Hematopoietic multipotent progenitor cell treated with erythropoietin and hydrocortisone succinate and interleukin-3 and kit ligand, for 17 days (in vitro differentiated cells): ENCODE measurements around the gene SLC22A23.

Source experiments
- DNase-seq: peaks from one replicate; pipeline ENCODE4 v3.0.0-alpha.2; 2015; ENCODE audit warnings: low spot score

The SLC22A23 gene

GRCh38 chr6:3456898-3457709, at the start of gene SLC22A23:
SLC22A23 (minus strand) TSS chr6:3457050; CDS start chr6:3456559, 491 bp downstream.
- peak; percentile 86 for DNase-seq

- no peak for DNase-seq
These were observed 49.4 kb upstream of the SLC22A23 start for GRCh38 chr6:3506200-3506599.

GRCh38 chr6:3504938-3505805, 48.3 kb upstream of the SLC22A23 start:
- DNase-seq = no peak

GRCh38 chr6:3504354-3504753, 47.5 kb upstream of the SLC22A23 start:
- DNase-seq = no peak

- no peak for DNase-seq
These were observed 45.1 kb upstream of the SLC22A23 start for GRCh38 chr6:3501826-3502500.

- no peak for DNase-seq
These were observed 43.6 kb upstream of the SLC22A23 start for GRCh38 chr6:3500262-3501014.

- DNase-seq = no peak
These were observed 42.8 kb upstream of the SLC22A23 start for GRCh38 chr6:3499603-3500002.

GRCh38 chr6:3496395-3496794, 39.5 kb upstream of the SLC22A23 start:
- no peak for DNase-seq

GRCh38 chr6:3494391-3495100, 37.7 kb upstream of the SLC22A23 start:
- DNase-seq = no peak

GRCh38 chr6:3490625-3490980, 33.8 kb upstream of the SLC22A23 start:
- no peak for DNase-seq

GRCh38 chr6:3489961-3490624, 33.2 kb upstream of the SLC22A23 start:
- no peak for DNase-seq

GRCh38 chr6:3489027-3489757, 32.3 kb upstream of the SLC22A23 start:
- DNase-seq = no peak

- DNase-seq = no peak
These were observed 28.1 kb upstream of the SLC22A23 start for GRCh38 chr6:3484946-3485345.

GRCh38 chr6:3484192-3484591, 27.3 kb upstream of the SLC22A23 start:
- no peak for DNase-seq

- DNase-seq = no peak
These were observed 26.8 kb upstream of the SLC22A23 start for GRCh38 chr6:3483675-3484074.

- no peak for DNase-seq
These were observed 26.0 kb upstream of the SLC22A23 start for GRCh38 chr6:3482869-3483268.

GRCh38 chr6:3481640-3482039, 24.8 kb upstream of the SLC22A23 start:
- DNase-seq = no peak

- DNase-seq = no peak
These were observed 23.2 kb upstream of the SLC22A23 start for GRCh38 chr6:3480009-3480408.

- no peak for DNase-seq
These were observed 16.9 kb upstream of the SLC22A23 start for GRCh38 chr6:3473773-3474172.

- no peak for DNase-seq
These were observed 14.9 kb upstream of the SLC22A23 start for GRCh38 chr6:3471711-3472110.
